ENCODE results near the gene MMP20. TPM values are rescaled to one million over a fixed set of nuclear protein-coding genes. Genes with fewer than 3 reads are reported as not detected.
A peak's percentile ranks its signal among the peaks of the same experiment; 100 is the strongest.

Gene MMP20
- total and polyA plus RNA-seq, 2 experiments from 2014 or later, result not detected

DNA sequence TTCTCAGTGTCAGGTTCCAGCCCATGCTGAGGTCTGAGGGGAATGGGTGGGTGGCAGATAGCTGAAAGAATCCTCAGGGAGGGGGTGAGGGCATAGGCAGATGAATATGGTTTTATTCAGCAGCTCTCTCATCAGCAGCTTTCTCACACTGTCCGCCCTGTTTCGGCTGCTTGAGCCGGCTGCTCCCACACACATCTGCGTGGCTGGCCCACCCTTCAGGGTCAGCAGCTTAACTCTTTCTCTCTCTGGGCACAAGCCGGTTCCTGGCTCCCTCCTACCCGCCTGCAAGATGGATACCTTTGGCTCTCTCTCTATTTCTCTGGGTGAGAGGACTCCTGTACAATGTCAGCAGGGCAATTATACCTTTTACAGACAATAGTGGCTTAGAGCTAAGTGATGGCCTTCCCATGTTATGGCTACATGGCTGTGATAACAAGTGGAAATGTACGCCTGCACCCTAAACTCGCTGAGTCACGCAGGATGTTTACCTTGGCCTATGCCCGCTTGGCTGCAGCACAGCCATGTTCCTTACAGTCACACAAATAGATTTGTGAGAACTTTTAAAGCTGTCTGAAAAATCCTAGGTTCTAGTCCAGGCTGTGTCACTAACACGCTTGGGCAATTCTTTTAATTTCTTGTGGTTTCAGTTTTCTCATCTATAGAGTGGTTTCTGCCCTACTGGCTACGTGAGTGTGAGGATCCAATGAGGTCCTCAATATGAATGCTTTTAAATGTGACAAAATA, 4.1 kb downstream of the MMP20 start:
- Histone ChIP-seq H3K27ac (no peak overlapping the region), H3K4me2 (ENCODE audit: unreplicated experiment) (no peak overlapping the region), H3K4me3 (no peak overlapping the region), H3K9me2 (ENCODE audit: insufficient read depth) (no peaks in the 10 kb centered on the region), H4K20me1 (ENCODE audit: insufficient read depth) (no peaks in the 10 kb centered on the region), H3K36me3 (ENCODE audit: low read depth) (no peaks in the 10 kb centered on the region), H3K27me3 (replicated peaks; ENCODE audit: insufficient read depth) (no peaks in the 10 kb centered on the region), H3K9me3 (ENCODE audit: low read depth) (no peaks in the 10 kb centered on the region), H3K4me1 (ENCODE audit: insufficient read depth) (no peaks in the 10 kb centered on the region), H2AFZ (no peak overlapping the region), H3K9ac (no peak overlapping the region), H3F3A (ENCODE audit: insufficient read depth) (no peaks in the 10 kb centered on the region), H3K79me2 (ENCODE audit: insufficient read depth) (no peaks in the 10 kb centered on the region)
- in situ Hi-C loops (cut with MboI), result no loop called here
- 86 to 87% methylated on average over 12 of the region's 12 CpGs for WGBS, 2 experiments (ENCODE audit: low coverage in 1 of 2, low lambda C conversion rate in 2 of 2, missing lambda C conversion rate in 2 of 2)
- TF ChIP-seq EZH2phosphoT487 (IDR thresholded peaks at IDR 0.05; ENCODE audit: insufficient read depth, low read depth) (no peak), EZH2 (IDR thresholded peaks at IDR 0.05; ENCODE audit: insufficient read depth, poor library complexity, severe bottlenecking) (no peak)
- DNase-seq, result peak; percentile 24

DNA sequence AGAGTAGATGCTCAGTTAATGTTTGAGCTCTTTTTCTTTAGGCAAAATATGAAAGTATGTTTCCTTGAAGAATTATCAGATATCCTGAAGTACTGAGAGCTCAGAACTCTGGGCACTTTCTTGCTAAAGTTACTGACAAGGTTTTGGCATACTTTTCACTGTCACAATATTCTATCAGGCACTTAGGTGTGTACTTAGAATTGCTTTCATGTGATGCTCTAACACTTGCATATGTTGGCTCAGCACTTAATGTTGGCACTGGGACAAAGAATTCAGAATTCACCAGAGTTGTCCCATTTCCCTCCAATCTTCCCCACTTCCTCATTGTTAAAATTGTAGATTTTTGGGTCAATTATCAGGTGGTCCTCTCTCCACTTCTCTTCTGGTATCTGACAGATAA, 5.0 kb downstream of the MMP20 start:
- Histone ChIP-seq H3K4me3 (no peak overlapping the region), H3K4me2 (ENCODE audit: unreplicated experiment) (no peak overlapping the region), H3F3A (ENCODE audit: insufficient read depth) (no peaks in the 10 kb centered on the region), H3K9me3 (ENCODE audit: low read depth) (no peaks in the 10 kb centered on the region), H3K9me2 (ENCODE audit: insufficient read depth) (no peaks in the 10 kb centered on the region), H3K79me2 (ENCODE audit: insufficient read depth) (no peaks in the 10 kb centered on the region), H3K27me3 (replicated peaks; ENCODE audit: insufficient read depth) (no peaks in the 10 kb centered on the region), H3K27ac (no peak overlapping the region), H4K20me1 (ENCODE audit: insufficient read depth) (no peaks in the 10 kb centered on the region), H3K36me3 (ENCODE audit: low read depth) (no peaks in the 10 kb centered on the region), H3K9ac (no peak overlapping the region), H3K4me1 (ENCODE audit: insufficient read depth) (no peaks in the 10 kb centered on the region), H2AFZ (no peak overlapping the region)
- no peak for TF ChIP-seq EZH2phosphoT487 (IDR thresholded peaks at IDR 0.05; ENCODE audit: insufficient read depth, low read depth)
- TF ChIP-seq EZH2 (IDR thresholded peaks at IDR 0.05; ENCODE audit: insufficient read depth, poor library complexity, severe bottlenecking), result no peak
- DNase-seq, result no peak
- in situ Hi-C loops (cut with MboI), result no loop called here

DNA sequence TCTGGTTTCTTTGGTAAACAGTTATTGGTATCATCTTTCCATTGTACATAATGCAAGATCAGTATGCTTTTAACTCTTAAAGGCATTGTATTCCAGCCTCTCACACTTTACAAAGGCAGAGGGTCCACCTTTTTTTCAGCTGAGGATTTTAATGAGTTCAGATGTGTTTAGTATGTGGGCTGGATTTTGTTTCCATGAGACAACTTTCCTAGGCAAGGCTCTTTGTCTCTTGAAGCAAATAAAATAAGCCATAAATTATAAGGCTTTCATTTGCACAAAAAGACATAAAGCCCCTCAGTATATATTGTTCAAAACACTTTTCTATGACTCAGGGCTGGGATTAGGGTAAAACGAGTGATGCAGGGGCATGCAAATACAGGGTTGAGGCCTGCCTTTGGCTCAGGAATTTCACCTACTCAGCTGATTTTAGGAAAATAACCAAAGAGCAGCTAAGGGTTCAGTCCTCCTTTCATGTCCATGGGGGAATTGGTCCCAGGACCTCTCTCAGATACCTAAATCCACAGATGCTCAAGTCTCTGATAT, 7.6 kb downstream of the MMP20 start:
- Histone ChIP-seq H2AFZ (no peak overlapping the region), H3K79me2 (ENCODE audit: insufficient read depth) (no peaks in the 10 kb centered on the region), H3K9me2 (ENCODE audit: insufficient read depth) (no peaks in the 10 kb centered on the region), H3K27me3 (replicated peaks; ENCODE audit: insufficient read depth) (no peaks in the 10 kb centered on the region), H3K9ac (no peak overlapping the region), H3K4me2 (ENCODE audit: unreplicated experiment) (no peak overlapping the region), H3K36me3 (ENCODE audit: low read depth) (no peaks in the 10 kb centered on the region), H3K27ac (no peak overlapping the region), H3K9me3 (ENCODE audit: low read depth) (no peaks in the 10 kb centered on the region), H3F3A (ENCODE audit: insufficient read depth) (no peaks in the 10 kb centered on the region), H4K20me1 (ENCODE audit: insufficient read depth) (no peaks in the 10 kb centered on the region), H3K4me1 (ENCODE audit: insufficient read depth) (no peaks in the 10 kb centered on the region), H3K4me3 (no peak overlapping the region)
- no peak for TF ChIP-seq EZH2phosphoT487 (IDR thresholded peaks at IDR 0.05; ENCODE audit: insufficient read depth, low read depth)
- no peak for TF ChIP-seq EZH2 (IDR thresholded peaks at IDR 0.05; ENCODE audit: insufficient read depth, poor library complexity, severe bottlenecking)
- DNase-seq, result no peak
- 84 to 91% methylated on average over 1 of the region's 1 CpG for WGBS, 2 experiments (ENCODE audit: low coverage in 1 of 2, low lambda C conversion rate in 2 of 2, missing lambda C conversion rate in 2 of 2)
- in situ Hi-C loops (cut with MboI), result no loop called here

DNA sequence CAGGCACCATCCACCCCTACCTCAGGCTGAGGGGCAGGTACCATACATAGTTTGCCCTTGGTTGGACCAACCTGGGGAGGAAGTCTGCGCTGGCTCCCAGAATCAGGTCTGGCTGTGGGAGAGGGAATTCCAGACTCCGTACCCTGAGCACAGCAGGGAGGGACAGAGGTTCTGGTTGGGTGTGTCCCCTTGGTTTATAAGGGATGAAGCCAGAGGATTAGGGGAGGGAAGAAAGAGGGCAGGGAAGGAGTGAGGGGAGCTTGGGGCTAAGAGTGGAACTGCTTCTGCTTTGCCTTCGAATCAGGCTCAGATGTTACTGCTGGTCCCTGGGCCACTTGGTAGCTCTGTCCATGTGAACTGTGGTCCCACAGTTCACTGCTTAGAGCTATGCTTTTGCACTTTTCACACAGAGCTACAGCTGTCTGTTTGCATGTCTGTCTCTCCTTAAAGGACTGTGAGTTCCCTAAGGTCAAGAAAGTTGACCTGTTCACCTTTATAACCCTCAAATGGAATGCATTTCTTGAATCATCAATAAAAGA, 9.2 kb downstream of the MMP20 start:
- in situ Hi-C loops (cut with MboI), result no loop called here

More for the DNA sequence above, 9.2 kb downstream of the MMP20 start:
- no peak overlapping the region for H3K4me2 ChIP-seq (ENCODE audit: unreplicated experiment)
- H3K4me1 ChIP-seq (ENCODE audit: insufficient read depth), result no peaks in the 10 kb centered on the region
- no peak overlapping the region for H3K9ac ChIP-seq
- H3K36me3 ChIP-seq (ENCODE audit: low read depth), result no peaks in the 10 kb centered on the region
- H3K9me2 ChIP-seq (ENCODE audit: insufficient read depth), result no peaks in the 10 kb centered on the region
- WGBS, 2 experiments (ENCODE audit: low coverage in 1 of 2, low lambda C conversion rate in 2 of 2, missing lambda C conversion rate in 2 of 2), result 75 to 83% methylated on average over 3 of the region's 3 CpGs
- H3K4me3 ChIP-seq, result no peak overlapping the region
- no peaks in the 10 kb centered on the region for H3K27me3 ChIP-seq (replicated peaks; ENCODE audit: insufficient read depth)
- H4K20me1 ChIP-seq (ENCODE audit: insufficient read depth), result no peaks in the 10 kb centered on the region
- no peak overlapping the region for H2AFZ ChIP-seq
- H3K27ac ChIP-seq, result no peak overlapping the region
- no peaks in the 10 kb centered on the region for H3F3A ChIP-seq (ENCODE audit: insufficient read depth)
- no peak for DNase-seq
- no peaks in the 10 kb centered on the region for H3K79me2 ChIP-seq (ENCODE audit: insufficient read depth)
- H3K9me3 ChIP-seq (ENCODE audit: low read depth), result no peaks in the 10 kb centered on the region
- no peak for TF ChIP-seq EZH2 (IDR thresholded peaks at IDR 0.05; ENCODE audit: insufficient read depth, poor library complexity, severe bottlenecking)
- TF ChIP-seq EZH2phosphoT487 (IDR thresholded peaks at IDR 0.05; ENCODE audit: insufficient read depth, low read depth), result no peak
